Measurements from ENCODE around the gene CEPT1.

DNA sequence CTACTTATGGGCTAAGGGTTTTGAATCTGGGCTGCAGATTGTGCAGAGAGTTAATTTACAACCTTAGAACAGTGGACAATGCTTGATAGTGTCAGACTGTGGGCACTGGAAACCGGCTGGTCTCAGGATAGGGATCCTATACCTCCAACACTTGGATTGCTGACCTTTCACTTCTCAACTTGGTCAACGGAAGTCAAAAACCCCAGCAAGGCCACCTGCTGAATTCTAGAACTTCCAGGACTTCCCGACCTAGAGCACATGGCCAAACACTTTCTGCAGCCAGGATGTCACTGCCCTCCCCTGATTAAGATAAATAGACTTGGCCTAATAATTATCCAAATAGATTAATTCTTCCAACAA is 60.8 kb downstream of the CEPT1 start:
- TF ChIP-seq POLR2A (IDR thresholded peaks at IDR 0.05) (no peak), CTCF (IDR thresholded peaks at IDR 0.05) (no peak)

Measured in thyroid gland (tissue), 4 donors.